ENCODE results near the gene FARS2.

FARS2 gene

GRCh38 chr6:5249451-5250122 is 11.7 kb upstream of the FARS2 start:
- DNase-seq (ENCODE audit: low spot score) = no peak

DNA sequence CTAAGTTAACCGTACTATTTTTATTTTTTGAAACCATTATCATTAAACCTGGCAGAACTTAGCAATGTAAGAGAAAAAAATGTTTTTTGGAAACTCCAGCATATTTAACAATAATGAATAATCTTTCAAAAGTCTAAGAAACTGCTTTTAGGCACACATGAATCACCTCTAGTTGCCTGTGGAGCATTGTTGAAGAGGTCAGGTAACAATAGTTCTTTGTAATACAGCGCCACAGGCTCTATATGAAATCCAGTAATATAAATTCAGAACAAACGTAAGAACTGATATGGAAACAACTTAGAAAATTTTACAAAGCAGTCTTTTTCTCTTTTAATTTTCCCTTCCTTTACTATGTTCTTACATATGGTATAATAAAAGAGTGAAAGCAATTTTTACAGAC is 10.9 kb upstream of the FARS2 start:
- no peak for DNase-seq (ENCODE audit: low spot score)

GRCh38 chr6:5250911-5251310 is 10.4 kb upstream of the FARS2 start:
- no peak for DNase-seq (ENCODE audit: low spot score)

GRCh38 chr6:5256952-5257351 is 4.4 kb upstream of the FARS2 start:
- DNase-seq (ENCODE audit: low spot score) = no peak

GRCh38 chr6:5257400-5257799 is 3.9 kb upstream of the FARS2 start:
- no peak for DNase-seq (ENCODE audit: low spot score)

DNA sequence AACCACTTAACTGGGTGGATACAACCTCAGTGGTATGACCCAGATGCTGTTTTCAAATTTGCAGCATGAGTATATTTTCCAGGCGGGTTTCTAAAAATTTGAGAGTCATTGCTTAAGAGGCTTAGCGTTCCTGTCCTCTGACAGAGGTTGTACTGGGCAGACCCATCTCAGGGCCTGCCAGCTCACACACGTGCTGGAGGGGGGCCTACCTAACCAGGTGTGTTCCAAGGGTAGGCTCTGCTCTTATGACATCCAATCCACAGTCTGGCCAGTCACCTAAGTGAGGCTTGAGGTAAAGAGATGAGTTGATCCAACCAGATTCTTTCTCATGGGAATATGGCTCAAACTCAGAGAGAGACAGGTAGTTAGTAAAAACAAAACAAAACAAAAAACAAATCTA is 1.9 kb upstream of the FARS2 start:
- DNase-seq (ENCODE audit: low spot score) = no peak

DNA sequence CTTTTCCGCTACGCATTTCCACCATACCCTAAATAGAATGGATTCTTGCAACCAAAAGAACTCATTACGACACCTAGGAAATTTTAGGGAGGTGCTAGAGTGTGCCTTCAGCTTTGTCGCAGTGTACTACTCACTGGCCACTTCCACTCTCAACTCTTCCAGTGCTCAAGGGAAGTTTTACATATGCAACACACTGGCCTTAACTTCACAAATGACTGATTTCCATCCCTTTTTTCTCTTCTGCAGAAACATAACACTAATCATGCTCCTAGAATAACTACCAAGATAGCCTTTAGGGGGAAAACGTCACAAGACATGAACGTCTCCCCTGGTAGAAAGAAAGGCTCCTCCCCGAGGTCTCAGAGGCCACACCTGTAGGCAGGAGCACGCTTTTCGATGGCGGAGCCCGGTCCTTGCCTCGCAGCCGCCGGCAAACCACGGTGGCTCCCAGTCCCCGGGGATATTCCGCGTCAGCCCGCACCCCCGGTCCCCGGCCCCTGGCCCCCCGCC is 1.1 kb upstream of the FARS2 start:
- DNase-seq (ENCODE audit: low spot score) = peak; percentile 64

DNA sequence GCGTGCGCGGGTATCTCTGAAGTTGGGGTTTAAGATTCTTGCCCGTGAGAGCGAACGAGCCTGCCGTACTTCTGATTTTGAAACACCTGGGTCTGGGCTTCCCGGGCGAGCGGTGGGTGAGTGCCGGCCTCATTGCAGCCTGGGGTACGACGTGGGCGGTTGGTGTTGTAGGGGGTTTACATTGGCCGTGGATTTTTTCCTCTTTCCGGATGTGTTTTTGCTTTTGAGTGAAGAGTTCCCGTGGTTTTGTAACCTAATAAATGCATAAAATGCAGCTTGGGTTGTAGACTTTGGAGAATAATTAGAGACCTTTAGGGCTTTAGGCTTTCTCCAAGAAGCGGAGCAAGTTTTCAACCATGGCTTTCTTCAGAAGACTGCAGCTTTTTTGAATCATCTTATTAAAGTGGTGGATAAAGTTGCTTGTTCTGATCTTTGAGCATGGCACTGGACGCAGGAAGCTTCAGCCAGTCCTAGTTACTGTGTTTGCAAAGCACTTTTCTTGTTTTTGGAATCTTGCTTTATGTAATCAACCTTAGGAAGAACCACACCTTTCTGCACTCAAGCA is 314 bp downstream of the FARS2 start:
- no peak for DNase-seq (ENCODE audit: low spot score)

DNA sequence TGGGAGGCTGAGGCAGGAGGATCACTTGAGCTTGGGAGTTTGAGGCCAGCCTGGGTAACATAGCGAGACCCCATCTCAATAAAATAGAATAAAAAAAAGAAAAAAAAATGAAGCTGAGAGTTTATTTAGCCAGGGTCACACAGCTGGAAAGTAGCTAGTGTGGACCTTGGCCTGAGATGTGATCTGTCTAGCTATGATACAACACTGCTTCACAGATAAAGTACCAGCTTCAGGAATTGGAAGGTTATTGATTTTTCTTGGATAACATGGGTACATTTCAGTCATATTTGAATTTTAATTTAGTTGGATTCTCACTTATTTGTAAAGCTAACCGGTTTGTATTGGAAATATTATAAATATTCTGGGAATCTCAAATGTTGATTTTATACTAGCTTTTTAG is 5.1 kb downstream of the FARS2 start:
- no peak for DNase-seq (ENCODE audit: low spot score)

GRCh38 chr6:5270093-5270680 is 8.9 kb downstream of the FARS2 start:
- peak; percentile 14 for DNase-seq (ENCODE audit: low spot score)

GRCh38 chr6:5271926-5272325 is 10.6 kb downstream of the FARS2 start:
- DNase-seq (ENCODE audit: low spot score) = no peak

GRCh38 chr6:5274231-5274630 is 12.9 kb downstream of the FARS2 start:
- no peak for DNase-seq (ENCODE audit: low spot score)

GRCh38 chr6:5275497-5275896 is 14.2 kb downstream of the FARS2 start:
- DNase-seq (ENCODE audit: low spot score) = no peak

GRCh38 chr6:5276581-5276980 is 15.3 kb downstream of the FARS2 start:
- no peak for DNase-seq (ENCODE audit: low spot score)

- DNase-seq (ENCODE audit: low spot score) = no peak
These were observed 16.3 kb downstream of the FARS2 start for GRCh38 chr6:5277589-5277988.

- DNase-seq (ENCODE audit: low spot score) = no peak
These were observed 16.7 kb downstream of the FARS2 start for GRCh38 chr6:5278047-5278446.

- DNase-seq (ENCODE audit: low spot score) = no peak
These were observed 17.3 kb downstream of the FARS2 start for GRCh38 chr6:5278565-5279120.

GRCh38 chr6:5279891-5280338 is 18.6 kb downstream of the FARS2 start:
- no peak for DNase-seq (ENCODE audit: low spot score)

GRCh38 chr6:5280920-5281319 is 19.6 kb downstream of the FARS2 start:
- DNase-seq (ENCODE audit: low spot score) = no peak

GRCh38 chr6:5282191-5282623 is 20.9 kb downstream of the FARS2 start:
- no peak for DNase-seq (ENCODE audit: low spot score)

- DNase-seq (ENCODE audit: low spot score) = no peak
These were observed 23.8 kb downstream of the FARS2 start for GRCh38 chr6:5285081-5285480.

DNA sequence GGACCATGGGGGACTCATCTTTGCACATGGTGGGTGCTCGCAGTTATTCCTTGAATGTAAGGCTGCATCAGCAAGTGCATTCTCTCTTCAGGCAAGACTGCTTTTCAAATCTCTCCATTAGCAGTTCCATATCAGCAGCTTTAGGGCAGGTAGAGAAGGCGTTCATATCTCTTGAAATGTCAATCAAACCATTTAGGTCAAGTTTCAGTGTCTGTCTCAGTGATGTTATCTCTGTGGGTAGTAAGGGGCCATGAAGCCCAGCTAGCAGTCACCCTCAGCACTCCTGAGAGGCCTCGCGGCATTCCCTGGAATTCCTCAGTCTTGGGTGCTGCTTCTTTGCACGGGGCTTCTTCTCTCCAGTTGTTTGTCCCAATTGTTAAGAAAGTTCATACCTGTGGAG is 24.2 kb downstream of the FARS2 start:
- DNase-seq (ENCODE audit: low spot score) = no peak

- no peak for DNase-seq (ENCODE audit: low spot score)
These were observed 25.5 kb downstream of the FARS2 start for GRCh38 chr6:5286780-5287179.

Measured in hematopoietic multipotent progenitor cell treated with erythropoietin and hydrocortisone succinate and interleukin-3 and kit ligand, for 17 days (in vitro differentiated cells).